GM10847 (cell line): ENCODE measurements around the gene HOATZ.

Source experiments
- POLR2A ChIP-seq: IDR thresholded peaks from 2 replicates; pipeline ENCODE4 v1.6.1; 2011; ENCODE audit not compliant: insufficient read length; ENCODE audit errors: extremely low read depth

HOATZ gene

DNA sequence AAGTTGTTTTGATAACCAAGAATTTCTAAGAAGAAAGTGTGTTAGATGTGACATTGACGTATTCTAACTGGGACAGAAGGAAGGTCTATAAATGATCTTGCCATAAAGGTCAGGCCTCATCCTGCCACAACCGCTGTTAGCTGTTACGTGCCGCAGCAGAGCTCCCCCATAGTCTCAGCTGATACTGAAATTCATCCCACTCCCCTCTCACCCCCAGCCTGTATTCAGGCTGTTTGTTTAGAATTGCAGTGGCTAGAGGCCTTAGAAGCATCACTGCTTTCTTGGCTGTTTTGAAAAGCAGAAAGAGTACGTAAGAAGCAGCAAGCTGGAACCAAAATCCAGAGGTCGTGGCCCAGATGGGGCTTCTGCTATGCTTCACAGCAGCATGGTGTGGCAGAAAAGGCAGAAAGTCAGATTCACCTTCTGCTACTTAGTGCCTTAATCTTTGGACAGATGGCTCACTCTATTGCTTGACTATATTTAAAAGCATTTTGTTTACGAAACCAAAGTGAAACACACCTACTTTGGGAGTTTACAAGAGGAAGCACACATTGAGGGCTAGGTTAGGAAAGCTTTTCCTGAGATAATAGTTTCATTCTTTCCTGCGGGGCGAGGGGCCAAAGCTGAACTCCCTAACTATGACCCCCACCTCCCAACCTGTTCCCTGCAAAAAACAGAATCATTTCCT, 25.0 kb downstream of the HOATZ start:
- TF ChIP-seq POLR2A = no peak

DNA sequence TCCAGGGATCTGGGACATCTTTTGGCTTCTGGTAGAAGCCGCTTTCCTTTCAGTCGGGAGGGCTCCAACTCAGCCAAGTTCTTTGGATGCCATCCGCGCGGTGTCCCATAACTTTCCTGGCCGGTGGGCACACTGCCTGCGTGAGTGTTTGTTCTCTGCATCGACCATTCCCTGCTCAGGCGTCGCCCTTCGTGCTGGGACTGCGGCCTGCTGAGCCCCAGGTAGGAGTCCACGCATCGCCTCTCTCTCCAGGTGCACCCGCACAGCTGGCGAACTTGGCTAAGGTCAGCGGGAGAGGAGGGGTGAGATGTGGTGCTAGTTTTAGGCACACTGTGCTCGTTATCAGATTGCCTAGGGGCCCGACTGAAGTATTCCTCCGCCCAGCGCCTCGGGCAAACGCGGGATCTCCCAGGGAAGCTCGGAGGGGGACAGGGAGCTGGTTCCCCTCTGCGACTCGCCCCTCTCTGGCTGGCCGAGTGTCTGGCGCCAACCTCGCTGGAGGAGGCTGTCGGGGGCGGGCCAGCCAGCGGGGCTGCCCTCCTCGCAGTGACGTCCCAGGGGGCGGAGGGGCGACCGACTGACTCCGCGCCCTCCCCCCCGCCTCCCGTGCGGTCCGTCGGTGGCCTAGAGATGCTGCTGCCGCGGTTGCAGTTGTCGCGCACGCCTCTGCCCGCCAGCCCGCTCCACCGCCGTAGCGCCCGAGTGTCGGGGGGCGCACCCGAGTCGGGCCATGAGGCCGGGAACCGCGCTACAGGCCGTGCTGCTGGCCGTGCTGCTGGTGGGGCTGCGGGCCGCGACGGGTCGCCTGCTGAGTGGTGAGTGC, 25.7 kb downstream of the HOATZ start, which contains the start of gene LAYN:
TSS of gene LAYN (plus strand) at position 607 of the 823 bp plus-strand sequence. CDS start at position 731, 124 bp downstream.
- no peak for TF ChIP-seq POLR2A

DNA sequence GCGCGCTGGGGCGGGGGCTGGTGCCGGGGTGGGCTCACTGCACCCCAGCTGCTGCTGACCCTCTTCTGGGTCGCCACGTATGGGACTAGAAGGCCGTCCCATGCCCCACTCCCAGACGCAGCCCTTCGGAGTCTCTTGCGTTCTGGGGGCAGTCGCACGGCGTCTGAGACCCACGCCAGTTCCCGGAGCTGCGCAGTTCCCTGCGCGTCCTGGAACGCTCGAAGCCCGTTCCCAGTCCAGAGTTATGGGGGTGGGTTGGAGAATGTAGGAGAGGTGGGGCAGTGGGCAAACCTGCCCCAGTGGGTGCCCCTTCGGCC, 26.3 kb downstream of the HOATZ start:
- no peak for TF ChIP-seq POLR2A

DNA sequence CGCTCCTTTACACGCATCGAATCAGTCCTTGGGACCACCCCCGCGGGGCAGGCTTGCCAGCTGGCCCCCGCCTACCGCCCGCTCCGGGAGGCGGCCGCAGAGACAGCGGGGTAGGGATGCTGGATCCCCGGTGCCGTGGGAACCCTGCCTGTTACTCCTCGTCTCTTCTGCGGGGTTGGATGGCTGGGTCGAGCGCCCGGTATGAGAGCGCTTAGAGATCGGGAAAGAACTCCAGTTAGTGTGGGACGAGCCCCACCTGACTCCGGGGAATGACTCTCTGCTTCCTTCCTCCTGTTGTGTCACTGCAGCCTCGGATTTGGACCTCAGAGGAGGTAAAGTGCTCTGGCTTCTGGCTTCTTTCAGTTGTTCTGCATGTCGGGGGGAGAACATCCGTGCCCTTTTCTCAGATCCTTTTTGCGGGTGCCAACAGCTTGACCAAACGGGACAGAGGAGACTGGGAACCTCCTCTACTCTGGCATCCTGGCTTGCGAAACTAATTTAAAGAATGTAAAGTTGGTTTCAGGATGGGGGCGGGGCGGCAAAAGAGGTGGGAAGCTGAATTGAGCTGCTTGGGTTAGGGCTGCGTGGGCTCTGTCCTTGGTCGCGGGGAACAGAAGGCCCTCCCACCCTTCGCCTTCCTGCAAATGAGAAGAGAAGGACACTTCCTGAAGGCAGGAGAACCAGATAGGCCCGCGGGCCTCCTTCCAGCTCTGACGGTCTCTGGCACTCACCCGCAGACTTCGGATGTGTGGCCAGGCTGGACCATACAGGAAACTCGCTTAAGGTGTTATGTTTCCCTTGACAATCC, 26.9 kb downstream of the HOATZ start:
- no peak for TF ChIP-seq POLR2A

DNA sequence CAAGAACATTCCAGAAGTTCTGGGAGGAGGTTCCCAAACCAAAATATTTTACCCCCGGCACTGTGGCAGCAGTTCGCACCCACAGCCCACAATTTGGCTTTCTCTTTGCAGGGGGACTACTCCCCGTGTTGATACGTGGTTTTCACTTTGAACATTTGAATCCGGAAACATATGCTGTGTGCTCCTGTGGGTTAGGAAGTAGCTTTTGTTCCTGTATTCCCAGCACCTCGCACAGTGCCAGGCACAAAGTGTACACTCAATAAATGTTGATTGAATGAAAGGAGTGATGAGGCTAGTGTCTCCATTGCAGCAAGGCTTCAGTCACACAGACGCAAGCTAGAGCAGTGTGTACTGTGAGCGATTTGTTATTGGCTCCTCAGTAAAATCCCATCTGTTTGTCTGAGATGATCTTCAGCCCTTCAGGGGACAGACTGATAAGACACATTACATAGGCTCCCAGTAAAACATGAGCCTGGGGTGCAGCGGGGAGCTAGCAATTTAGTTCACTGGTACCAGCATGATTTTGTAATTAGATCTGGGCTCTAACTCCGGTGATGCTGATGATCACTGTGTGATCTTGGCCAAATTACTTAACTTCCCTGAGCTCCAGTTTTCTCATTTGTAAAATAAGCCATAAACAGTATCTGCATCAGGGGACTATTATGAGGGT, 28.2 kb downstream of the HOATZ start:
- no peak for TF ChIP-seq POLR2A

DNA sequence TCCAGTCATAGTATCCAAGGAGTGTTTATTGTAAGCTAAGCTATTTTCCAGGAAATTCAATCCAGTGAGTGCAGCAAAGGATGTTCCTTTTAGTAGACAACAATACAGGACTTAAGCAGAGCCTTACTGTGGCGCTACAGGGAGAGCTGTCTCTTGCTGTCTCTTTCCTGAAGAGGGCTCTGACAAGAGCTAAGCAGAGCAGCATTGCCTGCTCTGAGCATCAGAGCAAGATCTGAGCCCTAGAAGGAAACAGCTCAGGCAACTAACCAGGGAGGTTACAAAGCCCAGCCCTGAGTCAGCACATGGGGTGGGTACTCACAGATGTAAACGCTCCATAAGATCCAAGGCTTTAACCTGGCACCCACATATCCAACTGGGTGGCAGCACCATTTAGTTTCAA, 33.9 kb downstream of the HOATZ start:
- no peak for TF ChIP-seq POLR2A

DNA sequence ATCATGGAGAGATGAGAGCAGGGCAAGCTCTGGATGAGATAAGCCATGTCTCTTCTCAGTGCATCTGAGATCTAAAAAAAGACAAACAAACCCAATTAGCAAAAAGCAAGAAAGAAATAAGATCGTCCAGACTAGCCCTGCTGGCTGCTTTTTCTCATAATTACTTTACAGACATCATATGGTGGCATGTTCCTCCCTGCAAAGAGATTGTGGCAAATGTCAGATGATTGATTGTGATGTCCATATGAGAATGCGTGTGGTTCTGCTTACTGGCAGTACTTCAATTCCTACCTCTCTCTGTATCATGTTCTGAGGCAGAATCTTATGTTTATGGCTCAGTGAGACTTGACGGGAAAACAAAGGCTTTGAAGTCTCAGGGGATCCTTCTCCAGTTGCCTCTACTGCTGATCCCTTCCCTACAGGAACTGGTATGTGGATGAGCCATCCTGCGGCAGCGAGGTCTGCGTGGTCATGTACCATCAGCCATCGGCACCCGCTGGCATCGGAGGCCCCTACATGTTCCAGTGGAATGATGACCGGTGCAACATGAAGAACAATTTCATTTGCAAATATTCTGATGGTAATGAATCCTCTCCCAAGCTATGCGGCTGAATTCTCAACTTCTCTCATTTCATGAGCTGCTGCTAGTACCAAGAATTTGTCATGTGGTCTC, 34.8 kb downstream of the HOATZ start:
- TF ChIP-seq POLR2A = no peak

DNA sequence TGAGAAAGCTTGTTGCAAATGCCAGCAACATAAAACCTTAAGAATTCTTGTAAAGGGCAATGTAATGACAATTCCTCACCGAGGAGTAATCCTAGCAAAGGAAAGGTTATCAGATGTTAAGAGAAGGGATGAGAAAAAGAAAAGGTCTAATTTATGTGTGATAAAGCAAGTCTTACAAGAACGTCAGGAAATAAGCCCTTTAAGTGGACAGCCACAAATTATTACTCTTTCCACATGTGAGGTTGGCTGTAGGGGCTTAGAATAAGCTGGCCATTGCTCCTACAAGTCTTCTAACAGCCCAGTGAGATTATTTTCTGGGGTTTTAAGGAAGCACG, 35.3 kb downstream of the HOATZ start:
- no peak for TF ChIP-seq POLR2A

DNA sequence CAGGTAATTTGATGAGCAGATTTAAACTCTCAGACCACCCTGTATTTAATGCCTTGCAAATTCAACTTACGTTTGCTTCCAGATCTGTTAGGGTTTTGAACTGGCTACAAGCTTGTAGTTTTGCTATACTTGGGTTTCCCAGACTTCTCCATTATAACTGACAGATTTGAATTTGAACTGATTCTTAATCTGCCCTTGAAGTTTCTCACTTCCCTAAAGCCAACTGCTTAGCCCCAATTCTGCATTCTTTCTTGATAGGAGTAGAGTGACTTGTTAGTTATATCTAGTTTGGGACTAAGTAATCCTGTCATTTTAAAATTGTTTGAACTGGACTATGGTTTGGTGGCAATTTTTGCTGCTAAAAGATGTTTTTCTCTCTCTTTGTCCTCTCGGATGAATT, 35.7 kb downstream of the HOATZ start:
- no peak for TF ChIP-seq POLR2A

DNA sequence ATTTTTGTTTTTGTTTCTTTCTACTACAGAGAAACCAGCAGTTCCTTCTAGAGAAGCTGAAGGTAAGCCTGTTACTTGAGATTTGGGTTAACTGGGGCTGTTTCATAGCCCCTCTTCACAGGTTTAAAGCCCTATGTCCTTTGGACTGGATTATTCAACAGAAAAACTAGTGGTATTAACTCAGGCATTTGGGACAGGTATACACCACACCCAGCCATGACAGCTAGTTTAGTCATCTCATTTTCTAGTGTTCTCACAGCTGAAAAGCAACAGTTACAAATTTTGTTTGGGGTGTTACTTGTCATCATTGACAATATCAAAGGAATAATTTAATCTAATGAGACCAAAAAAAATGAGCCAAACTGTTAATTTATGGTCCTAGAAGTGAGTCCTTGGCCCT, 40.0 kb downstream of the HOATZ start:
- TF ChIP-seq POLR2A = no peak

DNA sequence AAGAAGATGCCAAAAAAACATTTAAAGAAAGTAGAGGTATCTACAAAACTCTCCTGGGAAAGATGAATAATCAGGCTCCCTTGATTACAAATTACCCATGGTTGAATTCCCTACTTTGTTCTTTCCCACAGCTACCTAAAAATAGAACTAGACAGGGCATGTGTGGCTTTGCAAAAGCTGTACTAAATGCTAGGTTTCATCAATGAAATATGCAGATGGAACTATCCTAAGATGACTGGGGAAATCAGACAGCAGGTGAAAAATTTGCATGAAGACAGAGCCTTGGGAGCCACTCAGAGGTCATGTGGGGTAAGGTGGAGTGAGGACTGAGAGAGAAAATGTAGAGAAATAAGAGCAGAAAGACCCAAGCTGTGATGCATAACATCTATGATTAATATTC, 40.7 kb downstream of the HOATZ start:
- TF ChIP-seq POLR2A = no peak

DNA sequence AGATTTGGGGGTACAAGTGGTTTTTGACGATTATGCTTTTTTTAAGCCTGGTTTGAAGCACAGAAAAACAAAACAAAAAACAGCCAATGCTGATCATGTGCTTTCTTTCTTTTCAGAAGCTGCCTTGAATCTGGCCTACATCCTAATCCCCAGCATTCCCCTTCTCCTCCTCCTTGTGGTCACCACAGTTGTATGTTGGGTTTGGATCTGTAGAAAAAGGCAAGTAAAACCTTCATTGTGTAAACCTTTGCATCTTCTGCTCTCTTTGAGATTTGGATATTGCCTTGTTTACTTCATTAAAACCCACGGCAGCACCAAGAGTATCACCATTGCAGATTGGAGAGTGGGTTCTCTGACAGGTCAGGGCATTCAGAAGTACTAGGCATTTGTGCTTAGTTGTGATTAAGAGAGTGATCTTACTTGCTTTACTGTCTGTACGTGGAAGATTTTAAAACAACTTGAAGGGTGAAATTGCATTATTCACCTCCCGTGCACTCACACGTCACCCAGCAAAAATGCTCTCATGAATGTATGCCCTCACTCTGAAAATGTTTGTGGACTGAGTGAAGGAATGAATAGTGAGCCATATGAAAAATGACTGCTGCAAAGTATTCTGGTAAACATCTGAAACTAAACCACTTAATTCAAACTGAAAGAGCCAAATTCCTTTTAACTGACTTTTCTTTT, 43.0 kb downstream of the HOATZ start:
- no peak for TF ChIP-seq POLR2A

DNA sequence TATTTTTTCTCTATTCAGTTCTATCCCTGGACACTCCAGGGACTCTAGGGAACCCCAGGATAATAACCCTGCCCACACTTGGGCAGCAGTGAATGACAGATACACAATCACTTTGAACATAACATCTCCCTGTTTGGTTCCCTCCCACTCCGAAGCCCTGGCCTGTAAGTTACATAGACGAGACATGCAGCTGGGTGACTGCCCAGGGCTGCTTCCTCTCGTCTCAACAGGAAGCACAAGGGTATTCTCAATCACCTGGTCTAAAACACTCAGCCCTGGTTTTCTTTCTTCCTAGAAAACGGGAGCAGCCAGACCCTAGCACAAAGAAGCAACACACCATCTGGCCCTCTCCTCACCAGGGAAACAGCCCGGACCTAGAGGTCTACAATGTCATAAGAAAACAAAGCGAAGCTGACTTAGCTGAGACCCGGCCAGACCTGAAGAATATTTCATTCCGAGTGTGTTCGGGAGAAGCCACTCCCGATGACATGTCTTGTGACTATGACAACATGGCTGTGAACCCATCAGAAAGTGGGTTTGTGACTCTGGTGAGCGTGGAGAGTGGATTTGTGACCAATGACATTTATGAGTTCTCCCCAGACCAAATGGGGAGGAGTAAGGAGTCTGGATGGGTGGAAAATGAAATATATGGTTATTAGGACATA, 45.4 kb downstream of the HOATZ start:
- TF ChIP-seq POLR2A = no peak

DNA sequence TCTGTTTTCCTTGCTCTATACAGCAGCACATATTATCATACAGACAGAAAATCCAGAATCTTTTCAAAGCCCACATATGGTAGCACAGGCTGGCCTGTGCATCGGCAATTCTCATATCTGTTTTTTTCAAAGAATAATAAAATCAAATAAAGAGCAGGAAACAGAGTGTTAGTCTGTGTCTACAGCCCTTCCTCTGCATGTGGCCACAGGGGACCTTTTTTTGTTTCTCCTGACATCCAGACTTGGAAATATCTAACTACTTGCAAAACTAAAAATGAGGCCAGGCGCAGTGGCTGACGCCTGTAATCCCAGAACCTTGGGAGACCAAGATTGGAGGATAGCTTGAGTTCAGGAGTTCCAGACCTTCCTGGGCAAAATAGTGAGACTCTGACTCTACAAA, 46.2 kb downstream of the HOATZ start:
- no peak for TF ChIP-seq POLR2A
